Activated naive CD8-positive, alpha-beta T cell treated with anti-CD3 and anti-CD28 coated beads, Interleukin-2, amount 10 ng/mL, durations not matched to agents 7 days and 5 days (primary cell): ENCODE measurements around the gene CDH18. TPM values are rescaled to one million over a fixed set of nuclear protein-coding genes. Genes with fewer than 3 reads are reported as not detected.

Source experiments
- ATAC-seq: fragments of 150-1000 bp; cut with Tn5 transposase; one replicate; pipeline ENCODE4 v1.10.0; 2021; ENCODE audit warnings: low read depth, moderate library complexity
- POLR2A ChIA-PET: fragments of 350-600 bp; sonication (Branson Sonifier 250); formaldehyde crosslinking; loops from one replicate; lab custom pipeline; 2021; ENCODE audit warnings: antibody characterized with exemption; lab: Charles Lee
- DNase-seq: peaks from one replicate; pipeline ENCODE4 v3.0.0; 2021
- H3K27ac Mint-ChIP-seq: one replicate; pipeline ENCODE4 v1.8.0; 2022; ENCODE audit warnings: mild to moderate bottlenecking, mixed read lengths
- H3K27me3 Mint-ChIP-seq: one replicate; pipeline ENCODE4 v1.8.0; 2022; ENCODE audit warnings: mild to moderate bottlenecking, moderate library complexity, mixed read lengths
- H3K36me3 Mint-ChIP-seq: one replicate; pipeline ENCODE4 v1.8.0; 2021; ENCODE audit warnings: mild to moderate bottlenecking, mixed read lengths
- H3K4me1 Mint-ChIP-seq: one replicate; pipeline ENCODE4 v1.8.0; 2021; ENCODE audit warnings: mixed read lengths
- H3K4me3 Mint-ChIP-seq: one replicate; pipeline ENCODE4 v1.8.0; 2022; ENCODE audit warnings: mild to moderate bottlenecking, moderate library complexity, mixed read lengths
- H3K9me3 Mint-ChIP-seq: one replicate; pipeline ENCODE4 v1.8.0; 2021; ENCODE audit warnings: mixed read lengths
- total RNA-seq, 2 experiments: library from RNA; stranded (reverse); gene quantifications; one replicate each; pipeline ENCODE4 v1.2.3, GENCODE V29; 2021

The CDH18 gene
- total RNA-seq, 2 experiments from 2014 or later = not detected

DNA sequence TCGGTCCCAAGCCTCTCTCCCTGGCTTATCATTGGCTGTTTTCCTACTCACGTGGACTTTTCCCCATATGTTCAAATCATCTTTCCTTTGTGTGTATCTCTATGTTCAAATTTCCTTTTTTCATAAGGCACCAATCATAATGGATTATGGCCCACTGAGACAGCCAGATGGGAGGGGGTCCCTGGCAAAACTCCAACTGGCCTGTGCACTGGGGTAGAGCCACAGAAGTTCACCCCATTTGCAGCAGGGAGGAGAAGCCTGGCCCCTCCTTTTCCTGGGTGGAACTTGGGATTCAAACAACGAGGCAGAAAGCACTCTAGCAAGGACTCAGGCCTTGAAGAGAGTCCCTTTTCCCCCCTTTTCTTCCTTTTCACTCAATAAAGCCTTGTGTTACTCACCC, 362.4 kb downstream of the CDH18 start:
- POLR2A ChIA-PET = no interaction called here
- no peaks in the 10 kb centered on the region for H3K4me1 Mint-ChIP-seq
- H3K9me3 Mint-ChIP-seq = peaks cover 4% of the 10 kb centered on the region
- DNase-seq (no peak), ATAC-seq (no peak)
- H3K27ac Mint-ChIP-seq = no peak overlapping the region
- H3K4me3 Mint-ChIP-seq = no peak overlapping the region
- H3K36me3 Mint-ChIP-seq = no peaks in the 10 kb centered on the region
- no peaks in the 10 kb centered on the region for H3K27me3 Mint-ChIP-seq

DNA sequence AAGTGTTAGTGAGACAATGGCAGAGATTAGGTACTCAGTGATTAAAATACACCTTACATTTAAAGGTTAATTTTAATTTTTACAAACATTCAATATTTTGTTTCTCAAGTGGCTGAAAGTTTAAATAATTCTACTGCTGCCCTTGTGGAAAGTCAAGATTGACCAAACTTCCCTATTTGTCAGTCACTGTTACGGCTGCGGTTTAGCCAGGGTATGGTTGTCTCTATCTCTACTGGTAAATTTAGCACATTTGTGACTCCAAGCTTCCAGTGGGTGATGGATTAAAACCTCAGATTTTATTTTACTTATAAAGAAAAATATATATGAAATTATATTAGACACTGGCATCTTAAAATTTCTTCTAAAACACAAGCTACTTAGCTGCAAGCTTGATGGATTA, 368.4 kb downstream of the CDH18 start:
- H3K4me1 Mint-ChIP-seq = no peaks in the 10 kb centered on the region
- H3K9me3 Mint-ChIP-seq = no peaks in the 10 kb centered on the region
- ATAC-seq = no peak
- H3K27ac Mint-ChIP-seq = no peak overlapping the region
- no peaks in the 10 kb centered on the region for H3K36me3 Mint-ChIP-seq
- DNase-seq = no peak
- H3K27me3 Mint-ChIP-seq = no peaks in the 10 kb centered on the region
- H3K4me3 Mint-ChIP-seq = no peak overlapping the region
- POLR2A ChIA-PET = no interaction called here

DNA sequence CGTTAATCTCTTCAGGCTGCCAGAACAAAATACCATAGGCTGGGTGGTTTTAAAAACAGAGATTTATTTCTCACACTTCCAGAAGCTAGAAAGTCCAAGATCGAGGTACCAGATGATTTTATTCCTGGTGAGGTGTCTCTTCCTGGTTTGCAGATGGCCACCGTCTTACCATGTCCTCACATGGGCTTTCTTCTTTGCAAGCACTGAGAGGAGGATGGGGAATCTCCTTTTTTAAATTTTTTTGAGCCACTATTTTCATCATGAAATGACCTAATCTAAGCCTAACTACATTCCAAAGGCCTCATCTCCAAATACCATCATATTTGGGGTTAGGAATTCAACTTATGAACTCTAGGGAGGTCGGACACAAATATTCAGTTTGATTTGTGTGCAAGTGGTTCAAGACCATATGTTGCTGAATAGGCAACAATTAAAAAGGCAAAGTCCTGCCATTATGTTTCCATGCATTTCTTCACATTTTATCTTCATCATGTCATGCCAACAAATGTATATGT, 371.2 kb downstream of the CDH18 start:
- Mint-ChIP-seq H3K27me3 (no peaks in the 10 kb centered on the region), H3K27ac (no peak overlapping the region), H3K4me1 (no peaks in the 10 kb centered on the region), H3K9me3 (no peaks in the 10 kb centered on the region), H3K36me3 (no peaks in the 10 kb centered on the region), H3K4me3 (no peak overlapping the region)
- POLR2A ChIA-PET = no interaction called here
- ATAC-seq (no peak), DNase-seq (no peak)

DNA sequence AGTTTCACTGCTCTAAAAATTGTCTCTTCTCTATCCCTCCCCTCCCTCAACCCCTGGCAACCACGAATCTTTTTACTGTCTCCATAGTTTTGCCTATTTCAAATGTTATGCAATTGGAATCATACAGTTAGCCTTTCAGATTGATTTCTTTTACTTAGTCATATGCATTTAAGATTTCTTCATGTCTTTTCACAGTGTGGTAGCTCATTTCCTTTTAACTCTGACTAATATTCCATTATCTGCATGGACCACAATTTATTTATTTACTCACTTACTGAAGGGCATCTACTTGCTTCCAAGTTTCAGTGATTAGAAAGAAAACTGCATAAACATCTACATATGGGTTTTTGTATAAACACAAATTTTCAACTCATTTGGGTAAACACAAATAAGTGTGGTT, 372.3 kb downstream of the CDH18 start:
- Mint-ChIP-seq H3K4me3 (no peak overlapping the region), H3K36me3 (no peaks in the 10 kb centered on the region), H3K27ac (no peak overlapping the region), H3K4me1 (no peaks in the 10 kb centered on the region), H3K27me3 (no peaks in the 10 kb centered on the region), H3K9me3 (no peaks in the 10 kb centered on the region)
- ATAC-seq = no peak
- no peak for DNase-seq
- POLR2A ChIA-PET = no interaction called here

DNA sequence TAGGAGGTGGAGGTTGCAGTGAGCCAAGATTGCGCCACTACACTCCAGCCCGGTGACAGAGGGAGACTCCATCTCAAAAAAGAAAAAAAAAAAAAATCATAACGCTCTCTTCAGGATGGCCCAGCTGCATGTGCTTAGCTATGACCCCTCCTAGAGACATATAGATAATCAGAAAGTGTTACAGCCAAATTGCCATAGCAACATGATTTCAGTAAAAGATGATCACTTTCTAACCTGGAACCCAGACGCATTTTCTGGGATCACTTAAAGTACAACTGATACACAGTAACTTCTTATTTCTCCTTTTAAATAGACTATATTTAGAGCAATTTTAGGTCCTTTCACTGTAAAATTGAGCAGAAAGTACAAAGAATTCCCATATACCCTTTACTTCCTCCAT, 372.9 kb downstream of the CDH18 start:
- Mint-ChIP-seq H3K4me1 (no peaks in the 10 kb centered on the region), H3K36me3 (no peaks in the 10 kb centered on the region), H3K27me3 (no peaks in the 10 kb centered on the region), H3K4me3 (no peak overlapping the region), H3K9me3 (no peaks in the 10 kb centered on the region), H3K27ac (no peak overlapping the region)
- ATAC-seq (no peak), DNase-seq (no peak)
- POLR2A ChIA-PET = no interaction called here

DNA sequence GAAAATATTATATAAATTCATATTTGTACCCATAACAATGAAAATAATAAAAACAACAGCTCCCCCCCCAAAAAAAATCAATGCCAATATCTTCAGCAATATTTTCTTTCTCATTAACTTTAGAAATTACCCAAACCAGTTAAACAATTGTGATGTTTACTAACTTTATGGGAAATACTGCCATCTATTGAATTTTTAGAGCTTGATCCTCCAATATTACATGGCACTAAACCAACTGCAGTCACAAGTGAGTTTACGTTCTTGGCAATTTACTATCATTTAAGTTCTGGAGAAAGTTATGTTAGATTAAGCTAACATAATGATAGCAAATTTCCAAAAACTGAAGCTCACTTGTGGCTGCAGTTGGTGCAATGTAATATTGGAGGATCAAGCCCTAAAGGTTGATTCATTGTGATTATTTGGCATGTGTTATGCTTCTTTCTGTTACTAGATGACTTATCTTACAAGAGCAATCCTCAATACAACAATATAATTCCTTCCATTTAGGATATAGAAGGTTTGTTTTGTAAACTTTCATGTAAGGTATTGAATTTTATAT, 379.5 kb downstream of the CDH18 start:
- Mint-ChIP-seq H3K4me3 (no peak overlapping the region), H3K27ac (no peak overlapping the region), H3K36me3 (no peaks in the 10 kb centered on the region), H3K9me3 (no peaks in the 10 kb centered on the region), H3K4me1 (no peaks in the 10 kb centered on the region), H3K27me3 (no peaks in the 10 kb centered on the region)
- ATAC-seq (no peak), DNase-seq (no peak)
- POLR2A ChIA-PET = no interaction called here

DNA sequence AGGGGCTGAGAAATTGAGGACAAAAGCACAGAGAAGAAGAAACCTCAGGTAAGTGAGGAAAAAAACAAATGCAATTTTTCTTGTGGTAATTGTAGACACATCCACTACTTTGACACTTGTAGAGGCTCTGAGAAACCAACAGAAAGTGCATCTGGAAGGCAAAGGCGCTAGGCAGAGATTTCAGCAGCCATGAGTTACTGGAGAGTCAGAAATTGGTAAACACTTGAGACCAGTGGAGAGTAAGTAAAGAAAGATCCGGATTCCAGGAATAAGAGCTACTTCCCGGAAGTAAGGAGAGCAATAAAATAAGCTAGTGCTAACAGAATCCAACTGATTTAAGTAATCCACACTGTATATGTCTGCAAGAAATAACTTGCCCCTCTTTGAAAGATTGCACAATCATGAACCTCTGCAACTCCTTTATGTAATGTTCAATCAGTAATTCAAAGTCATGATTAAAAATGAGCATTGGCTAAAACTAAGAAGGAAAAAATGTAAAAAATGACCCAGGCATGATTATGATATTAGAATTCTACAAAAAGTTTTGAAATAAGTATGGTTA, 382.1 kb downstream of the CDH18 start:
- POLR2A ChIA-PET = no interaction called here
- H3K27me3 Mint-ChIP-seq = no peaks in the 10 kb centered on the region
- no peak for ATAC-seq

DNA sequence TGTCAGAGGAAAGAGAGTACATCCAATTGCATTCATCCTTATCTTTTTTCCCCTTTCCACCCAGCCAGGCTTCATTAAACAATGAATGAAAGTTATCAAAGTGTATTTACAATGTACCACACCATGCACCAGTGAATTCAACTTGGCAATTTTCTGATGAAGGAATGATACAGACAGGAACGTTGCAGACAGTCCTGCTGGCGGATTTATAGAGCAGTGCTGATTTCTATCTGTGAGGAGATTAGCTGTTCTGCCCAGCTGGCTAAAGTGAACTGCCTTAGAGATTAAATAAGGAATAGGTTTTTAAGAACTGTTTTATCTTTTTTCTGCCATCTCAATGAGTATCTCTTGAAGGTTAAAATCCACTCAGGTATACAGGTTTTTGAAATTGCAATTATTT, 403.9 kb downstream of the CDH18 start:
- no peaks in the 10 kb centered on the region for H3K4me1 Mint-ChIP-seq
- H3K4me3 Mint-ChIP-seq = no peak overlapping the region
- POLR2A ChIA-PET = no interaction called here
- H3K9me3 Mint-ChIP-seq = peaks cover 2% of the 10 kb centered on the region
- H3K36me3 Mint-ChIP-seq = no peaks in the 10 kb centered on the region
- ATAC-seq = no peak
- no peaks in the 10 kb centered on the region for H3K27me3 Mint-ChIP-seq
- no peak for DNase-seq
- H3K27ac Mint-ChIP-seq = no peak overlapping the region

More for the DNA sequence above, 382.1 kb downstream of the CDH18 start:
- H3K4me3 Mint-ChIP-seq = no peak overlapping the region
- no peaks in the 10 kb centered on the region for H3K36me3 Mint-ChIP-seq
- H3K4me1 Mint-ChIP-seq = no peaks in the 10 kb centered on the region
- no peak for DNase-seq
- no peak overlapping the region for H3K27ac Mint-ChIP-seq
- peaks cover 3% of the 10 kb centered on the region for H3K9me3 Mint-ChIP-seq

DNA sequence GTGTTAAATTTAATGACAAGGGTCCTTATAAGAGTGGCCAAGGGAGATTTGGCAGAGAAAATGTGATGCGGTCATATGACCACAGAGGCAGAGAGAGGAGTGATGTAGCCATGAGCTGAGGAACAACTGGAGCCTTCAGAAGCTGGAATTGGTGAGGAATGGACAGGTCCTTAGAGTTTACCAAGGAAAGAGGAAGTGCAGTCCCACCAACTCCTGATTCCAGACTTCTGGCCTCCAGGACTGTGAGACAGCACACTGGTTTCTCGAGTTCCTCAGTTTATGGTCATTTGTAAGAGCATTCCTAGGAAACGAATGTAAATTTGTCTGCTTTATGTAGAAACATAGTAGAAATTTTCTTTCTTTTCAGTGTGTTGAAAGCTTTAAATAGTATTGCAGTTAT, 410.1 kb downstream of the CDH18 start:
- H3K4me3 Mint-ChIP-seq = no peak overlapping the region
- no peaks in the 10 kb centered on the region for H3K27me3 Mint-ChIP-seq
- H3K36me3 Mint-ChIP-seq = no peaks in the 10 kb centered on the region
- DNase-seq (no peak), ATAC-seq (no peak)
- H3K27ac Mint-ChIP-seq = no peak overlapping the region
- POLR2A ChIA-PET = no interaction called here
- no peaks in the 10 kb centered on the region for H3K9me3 Mint-ChIP-seq
- H3K4me1 Mint-ChIP-seq = no peaks in the 10 kb centered on the region

DNA sequence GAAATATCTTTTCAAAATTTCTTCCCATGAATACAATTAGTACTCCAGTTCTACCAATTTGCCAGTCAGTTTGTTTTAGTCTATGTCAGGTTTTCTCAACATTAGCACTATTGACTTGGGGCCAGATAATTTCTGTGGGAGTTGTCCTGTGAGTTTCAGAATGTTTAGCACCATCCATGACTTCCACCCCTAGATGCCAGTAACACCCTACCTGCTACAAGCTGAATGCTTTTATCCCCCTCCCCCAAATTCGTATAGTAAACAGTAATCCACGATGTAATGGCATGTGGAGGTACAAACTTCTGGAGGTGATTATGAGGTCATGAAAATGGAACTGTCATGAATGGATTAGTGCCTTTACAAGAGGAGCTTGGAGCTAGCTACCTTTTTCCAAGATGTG, 420.0 kb downstream of the CDH18 start:
- Mint-ChIP-seq H3K9me3 (peaks cover 5% of the 10 kb centered on the region), H3K27me3 (no peaks in the 10 kb centered on the region), H3K4me1 (no peaks in the 10 kb centered on the region), H3K27ac (no peak overlapping the region), H3K36me3 (no peaks in the 10 kb centered on the region), H3K4me3 (no peak overlapping the region)
- DNase-seq (no peak), ATAC-seq (no peak)
- POLR2A ChIA-PET = no interaction called here

DNA sequence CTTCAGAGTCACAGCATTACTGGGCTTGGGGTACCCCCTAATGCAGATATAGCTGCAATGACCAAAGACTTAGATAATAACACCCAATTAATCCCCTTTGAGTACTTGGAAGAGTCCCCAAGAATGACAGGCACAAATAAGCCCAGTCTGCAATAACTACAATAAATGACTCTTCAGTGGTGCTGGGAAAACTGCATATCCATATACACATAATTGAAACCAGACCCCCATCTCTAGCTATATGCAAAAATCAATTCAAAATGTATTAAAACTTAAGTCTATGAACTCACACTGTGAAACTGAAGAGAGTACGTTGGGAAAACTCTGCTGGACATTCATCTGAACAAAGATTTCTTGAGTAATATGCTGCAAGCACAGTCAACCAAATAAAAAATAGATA, 422.5 kb downstream of the CDH18 start:
- Mint-ChIP-seq H3K27me3 (no peaks in the 10 kb centered on the region), H3K27ac (no peak overlapping the region), H3K36me3 (no peaks in the 10 kb centered on the region), H3K4me3 (no peak overlapping the region), H3K4me1 (no peaks in the 10 kb centered on the region), H3K9me3 (peaks cover 3% of the 10 kb centered on the region)
- DNase-seq (no peak), ATAC-seq (no peak)
- POLR2A ChIA-PET = no interaction called here

DNA sequence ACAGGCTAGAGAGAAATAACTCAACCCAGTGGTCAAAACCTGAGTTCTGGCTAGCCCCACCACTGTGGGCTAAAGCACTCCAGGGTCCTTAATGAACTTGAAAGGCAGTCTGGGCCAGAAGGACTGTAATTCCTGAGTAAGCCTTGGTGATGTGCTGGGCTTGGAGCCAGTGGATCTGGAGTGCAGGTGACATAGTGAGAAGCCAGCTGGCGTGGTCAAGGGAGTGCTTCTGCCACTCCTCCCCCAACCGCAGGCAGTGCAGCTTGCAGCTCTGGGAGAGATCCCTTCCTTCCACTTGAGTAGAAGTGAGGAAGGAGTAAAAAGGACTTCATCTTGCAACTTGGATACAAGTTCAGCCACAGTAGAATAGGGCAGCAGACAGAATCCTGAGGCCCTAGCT, 424.0 kb downstream of the CDH18 start:
- POLR2A ChIA-PET = no interaction called here
- Mint-ChIP-seq H3K4me3 (no peak overlapping the region), H3K36me3 (no peaks in the 10 kb centered on the region), H3K27ac (no peak overlapping the region), H3K4me1 (no peaks in the 10 kb centered on the region), H3K9me3 (peaks cover 3% of the 10 kb centered on the region), H3K27me3 (no peaks in the 10 kb centered on the region)
- DNase-seq (no peak), ATAC-seq (no peak)

DNA sequence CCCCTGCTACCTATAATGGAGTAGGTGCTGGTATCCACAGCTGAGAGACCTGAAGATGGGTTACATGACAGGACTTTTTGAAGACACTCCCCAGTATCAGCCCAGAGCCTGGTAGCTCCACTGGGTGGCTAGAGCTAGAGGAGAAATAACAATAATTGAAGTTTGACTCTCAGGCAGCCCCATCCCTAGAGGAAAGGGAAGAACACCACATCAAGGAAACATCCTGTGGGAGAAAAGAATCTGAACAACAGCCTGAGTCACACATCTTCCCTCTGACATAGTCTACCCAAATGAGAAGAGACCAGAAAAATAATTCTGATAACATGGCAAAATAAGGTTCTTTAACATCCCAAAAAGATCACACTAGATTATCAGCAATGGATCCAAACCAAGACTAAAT, 432.1 kb downstream of the CDH18 start:
- no peaks in the 10 kb centered on the region for H3K27me3 Mint-ChIP-seq
- H3K4me3 Mint-ChIP-seq = no peak overlapping the region
- peaks cover 2% of the 10 kb centered on the region for H3K9me3 Mint-ChIP-seq
- no peak overlapping the region for H3K27ac Mint-ChIP-seq
- H3K36me3 Mint-ChIP-seq = no peaks in the 10 kb centered on the region
- POLR2A ChIA-PET = no interaction called here
- no peaks in the 10 kb centered on the region for H3K4me1 Mint-ChIP-seq
- no peak for DNase-seq
- ATAC-seq = no peak

DNA sequence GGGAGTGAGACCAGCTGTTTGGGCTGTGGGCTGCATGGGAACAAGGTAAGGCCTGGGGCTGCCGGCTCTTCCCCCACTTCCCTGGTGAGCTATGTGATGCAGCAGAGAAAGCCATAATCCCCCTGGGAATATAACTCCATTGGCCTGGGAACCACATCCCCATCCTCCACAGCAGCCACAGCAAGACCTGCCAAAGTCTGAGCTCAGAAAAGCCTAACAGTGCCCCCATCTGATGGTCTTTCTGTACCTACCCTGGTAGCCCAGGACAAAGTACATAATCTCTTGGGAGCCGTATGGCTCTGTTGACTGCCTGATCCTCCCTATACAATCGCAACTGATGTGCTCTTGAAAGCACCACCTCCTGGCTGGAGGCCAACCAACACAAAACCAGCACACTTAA, 432.6 kb downstream of the CDH18 start:
- Mint-ChIP-seq H3K9me3 (peaks cover 2% of the 10 kb centered on the region), H3K36me3 (no peaks in the 10 kb centered on the region), H3K4me1 (no peaks in the 10 kb centered on the region), H3K4me3 (no peak overlapping the region), H3K27ac (no peak overlapping the region), H3K27me3 (no peaks in the 10 kb centered on the region)
- DNase-seq (no peak), ATAC-seq (no peak)
- POLR2A ChIA-PET = no interaction called here
